ENCODE data around the gene DOCK2.

DOCK2 gene

DNA sequence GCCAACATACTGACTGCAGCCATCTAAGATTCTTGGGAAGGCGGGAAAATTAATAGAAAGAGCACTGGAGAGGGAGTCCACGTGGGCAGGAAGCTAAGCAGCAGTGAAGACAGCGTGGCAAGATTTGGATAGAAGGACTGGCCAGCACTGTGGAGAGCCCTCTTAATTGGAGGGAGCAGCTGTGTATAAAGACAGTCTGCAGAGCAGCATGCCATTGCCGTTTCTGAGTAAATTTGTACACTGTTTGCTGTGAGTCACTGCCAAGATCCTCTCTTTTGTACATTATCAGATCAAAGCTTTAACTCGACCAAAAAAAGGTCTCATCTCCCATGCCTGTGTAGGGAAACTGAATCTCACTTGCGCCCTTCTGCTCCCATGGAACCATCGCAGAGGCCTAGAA is 297.9 kb downstream of the DOCK2 start:
- DNase-seq (ENCODE audit: extremely low read depth, low read depth) = no peak
- H3K4me3 ChIP-seq (replicated peaks; ENCODE audit: low read depth, low read length) = no peak overlapping the region
- no peak for TF ChIP-seq CTCF (IDR thresholded peaks at IDR 0.05; ENCODE audit: low read depth, low read length, missing control alignments)

DNA sequence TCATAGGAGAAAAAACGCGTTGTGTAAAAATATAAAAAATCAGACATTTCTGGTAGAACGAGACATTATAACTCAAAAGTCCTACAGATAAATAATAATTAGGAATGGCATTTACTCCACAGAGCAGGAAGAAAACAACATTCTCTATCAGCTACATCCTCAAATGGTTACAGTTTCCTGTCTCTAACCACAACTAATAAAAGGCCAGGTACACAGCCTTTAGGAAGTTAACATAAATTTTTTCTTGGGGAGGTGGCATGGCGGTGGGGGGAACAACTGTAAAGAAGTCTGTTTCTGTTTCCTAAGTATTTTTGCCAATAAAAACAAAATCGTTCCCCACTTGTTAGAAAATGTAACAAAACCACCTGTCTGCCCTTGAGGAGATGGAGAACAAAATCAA is 298.7 kb downstream of the DOCK2 start:
- TF ChIP-seq CTCF (IDR thresholded peaks at IDR 0.05; ENCODE audit: low read depth, low read length, missing control alignments) = no peak
- no peak for DNase-seq (ENCODE audit: extremely low read depth, low read depth)
- no peak overlapping the region for H3K4me3 ChIP-seq (replicated peaks; ENCODE audit: low read depth, low read length)

DNA sequence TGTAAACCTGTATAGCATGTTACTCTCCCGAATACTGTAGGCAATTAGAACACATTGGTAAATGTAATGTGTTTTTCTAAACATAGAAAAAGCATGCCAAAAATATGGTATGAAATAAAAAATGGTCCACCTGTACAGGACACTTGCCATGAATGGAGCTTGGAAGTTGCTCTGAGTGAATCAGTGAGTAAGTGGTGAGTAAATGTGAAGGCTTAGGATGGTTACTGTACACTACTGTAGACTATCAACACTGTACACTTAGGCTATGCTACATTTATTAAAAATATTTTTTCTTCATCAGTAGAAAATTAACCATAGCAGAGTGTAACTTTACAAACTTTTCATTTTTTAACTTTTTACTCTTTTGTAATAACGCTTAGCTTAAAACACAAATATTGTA is 301.4 kb downstream of the DOCK2 start:
- no peak overlapping the region for H3K4me3 ChIP-seq (replicated peaks; ENCODE audit: low read depth, low read length)
- no peak for DNase-seq (ENCODE audit: extremely low read depth, low read depth)
- no peak for TF ChIP-seq CTCF (IDR thresholded peaks at IDR 0.05; ENCODE audit: low read depth, low read length, missing control alignments)

- TF ChIP-seq CTCF (IDR thresholded peaks at IDR 0.05; ENCODE audit: low read depth, low read length, missing control alignments) = no peak
- DNase-seq (ENCODE audit: extremely low read depth, low read depth) = no peak
- no peak overlapping the region for H3K4me3 ChIP-seq (replicated peaks; ENCODE audit: low read depth, low read length)
These were observed 302.7 kb downstream of the DOCK2 start for GRCh38 chr5:169939731-169940130.

DNA sequence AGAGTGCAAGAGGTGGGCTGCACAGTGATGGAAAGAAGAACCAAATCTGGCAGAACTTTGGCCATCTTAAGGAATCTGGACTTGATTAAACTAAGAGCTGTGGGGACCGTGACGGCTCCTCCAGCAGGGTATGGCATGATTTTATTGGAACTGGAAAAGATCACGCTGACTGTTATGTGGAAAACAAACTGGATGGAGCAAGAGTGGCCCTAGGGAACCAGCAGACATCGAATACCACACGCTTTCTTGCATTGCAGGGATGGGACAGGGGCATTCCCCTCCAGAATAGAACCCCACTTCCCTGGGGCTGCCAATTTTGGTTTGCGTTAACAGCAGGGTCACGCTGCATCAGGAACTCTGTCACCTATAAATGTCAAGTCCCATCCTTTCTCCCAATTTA is 304.5 kb downstream of the DOCK2 start:
- no peak for TF ChIP-seq CTCF (IDR thresholded peaks at IDR 0.05; ENCODE audit: low read depth, low read length, missing control alignments)
- no peak overlapping the region for H3K4me3 ChIP-seq (replicated peaks; ENCODE audit: low read depth, low read length)
- DNase-seq (ENCODE audit: extremely low read depth, low read depth) = no peak

GRCh38 chr5:169942181-169942580 is 305.1 kb downstream of the DOCK2 start:
- no peak for TF ChIP-seq CTCF (IDR thresholded peaks at IDR 0.05; ENCODE audit: low read depth, low read length, missing control alignments)
- no peak for DNase-seq (ENCODE audit: extremely low read depth, low read depth)
- H3K4me3 ChIP-seq (replicated peaks; ENCODE audit: low read depth, low read length) = no peak overlapping the region

GRCh38 chr5:169943026-169943425 is 306.0 kb downstream of the DOCK2 start:
- H3K4me3 ChIP-seq (replicated peaks; ENCODE audit: low read depth, low read length) = no peak overlapping the region
- no peak for DNase-seq (ENCODE audit: extremely low read depth, low read depth)
- no peak for TF ChIP-seq CTCF (IDR thresholded peaks at IDR 0.05; ENCODE audit: low read depth, low read length, missing control alignments)

Measured in HFF-Myc (cell line).